ENCODE data around the gene PDE4C. TPM values are rescaled to one million over a fixed set of nuclear protein-coding genes. Genes with fewer than 3 reads are reported as not detected.

The PDE4C gene
- total and polyA plus RNA-seq, 9 of the 15 experiments (the other 6 are each of a cell fraction or from before 2014, with no cell fraction given), result 0.04 to 0.91 (median 0.20) TPM; not detected in 1

DNA sequence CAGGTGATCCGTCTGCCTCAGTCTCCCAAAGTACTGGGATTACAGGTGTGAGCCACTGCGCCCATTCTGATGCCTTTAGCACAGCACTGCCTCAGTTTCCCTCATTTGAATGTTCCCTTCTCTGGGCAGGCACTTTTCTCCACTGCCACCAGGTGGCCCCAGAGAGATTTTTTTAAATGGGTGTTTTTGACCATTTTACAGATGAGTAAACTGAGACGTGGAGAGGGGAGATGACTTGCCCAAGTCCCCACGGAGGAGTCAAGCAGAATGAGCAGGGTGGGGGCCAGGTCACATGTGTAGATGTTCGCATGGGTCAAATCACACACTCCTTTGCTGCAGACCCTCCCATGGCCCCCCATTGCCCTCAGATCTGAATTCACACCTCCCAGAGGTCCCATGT is 3.2 kb upstream of the PDE4C start:
- no peaks in the 10 kb centered on the region for H3K79me2 ChIP-seq (ENCODE audit: control insufficient read depth, insufficient read depth, low read length)
- H2AFZ ChIP-seq (ENCODE audit: low read depth, low read length), result no peak overlapping the region
- no peak for FAIRE-seq
- peaks cover 5% of the 10 kb centered on the region; the same call in 1 of the 2 replicates for H4K20me1 ChIP-seq (replicated peaks; ENCODE audit: control insufficient read depth, insufficient read depth, low read length)
- H3K27ac ChIP-seq (ENCODE audit: extremely low read depth, low read depth, low read length), result no peak overlapping the region
- no peak for ATAC-seq
- ChIA-PET CTCF (ENCODE audit: low intra/inter-chr PET ratio) (no interaction called here), POLR2A (no interaction called here)
- H3K9ac ChIP-seq (ENCODE audit: insufficient read depth in 1 of 2, low read depth in 2 of 2, low read length in 2 of 2), result no peak overlapping the region
- no peak for DNase-seq (ENCODE audit: extremely low read depth in 1 of 4, low spot score in 3 of 4)
- no peaks in the 10 kb centered on the region for H3K36me3 ChIP-seq (ENCODE audit: control insufficient read depth, insufficient read depth, low read length)
- no TSS peak for BruUV-seq (replicated peaks)
- 0% methylated on average over 5 of the region's 5 CpGs for WGBS (ENCODE audit: insufficient coverage, low coverage, missing lambda C conversion rate)
- in situ Hi-C loops (cut with MboI) (no loop called here), intact Hi-C loops (cut with micrococcal nuclease) (no loop called here)
- no peaks in the 10 kb centered on the region; a peak in 1 of 5 replicates for H3K27me3 ChIP-seq (ENCODE audit: control insufficient read depth in 2 of 2, insufficient read depth in 2 of 2, low read length in 2 of 2)
- H3K9me1 ChIP-seq (ENCODE audit: control insufficient read depth, insufficient read depth, low read length), result peaks cover 6% of the 10 kb centered on the region
- no peaks in the 10 kb centered on the region for H3K9me3 ChIP-seq (replicated peaks; ENCODE audit: control insufficient read depth, insufficient read depth, low read depth, low read length)
- H3K4me1 ChIP-seq (replicated peaks in 1 of 2; ENCODE audit: control insufficient read depth in 2 of 2, insufficient read depth in 2 of 2, low read length in 2 of 2), result peaks cover 23 to 48% of the 10 kb centered on the region in 2 experiments; a peak in 4 of 5 replicates
- H3K4me2 ChIP-seq (ENCODE audit: insufficient read depth, low read length), result no peak overlapping the region
- no peak overlapping the region for H3K4me3 ChIP-seq
- TF ChIP-seq RBM25 (IDR thresholded peaks at IDR 0.05; ENCODE audit: low read depth, low read length, severe bottlenecking), result peak; percentile 99
- TF ChIP-seq ADNP (tag; IDR thresholded peaks at IDR 0.05), result peak; percentile 70; the same call in 1 of the 2 replicates
- TF ChIP-seq NFIC (IDR thresholded peaks at IDR 0.05), result 0 out of 2 replicates have a peak, but pooled peaks have one; percentile 8
- TF ChIP-seq, protein P1, sequence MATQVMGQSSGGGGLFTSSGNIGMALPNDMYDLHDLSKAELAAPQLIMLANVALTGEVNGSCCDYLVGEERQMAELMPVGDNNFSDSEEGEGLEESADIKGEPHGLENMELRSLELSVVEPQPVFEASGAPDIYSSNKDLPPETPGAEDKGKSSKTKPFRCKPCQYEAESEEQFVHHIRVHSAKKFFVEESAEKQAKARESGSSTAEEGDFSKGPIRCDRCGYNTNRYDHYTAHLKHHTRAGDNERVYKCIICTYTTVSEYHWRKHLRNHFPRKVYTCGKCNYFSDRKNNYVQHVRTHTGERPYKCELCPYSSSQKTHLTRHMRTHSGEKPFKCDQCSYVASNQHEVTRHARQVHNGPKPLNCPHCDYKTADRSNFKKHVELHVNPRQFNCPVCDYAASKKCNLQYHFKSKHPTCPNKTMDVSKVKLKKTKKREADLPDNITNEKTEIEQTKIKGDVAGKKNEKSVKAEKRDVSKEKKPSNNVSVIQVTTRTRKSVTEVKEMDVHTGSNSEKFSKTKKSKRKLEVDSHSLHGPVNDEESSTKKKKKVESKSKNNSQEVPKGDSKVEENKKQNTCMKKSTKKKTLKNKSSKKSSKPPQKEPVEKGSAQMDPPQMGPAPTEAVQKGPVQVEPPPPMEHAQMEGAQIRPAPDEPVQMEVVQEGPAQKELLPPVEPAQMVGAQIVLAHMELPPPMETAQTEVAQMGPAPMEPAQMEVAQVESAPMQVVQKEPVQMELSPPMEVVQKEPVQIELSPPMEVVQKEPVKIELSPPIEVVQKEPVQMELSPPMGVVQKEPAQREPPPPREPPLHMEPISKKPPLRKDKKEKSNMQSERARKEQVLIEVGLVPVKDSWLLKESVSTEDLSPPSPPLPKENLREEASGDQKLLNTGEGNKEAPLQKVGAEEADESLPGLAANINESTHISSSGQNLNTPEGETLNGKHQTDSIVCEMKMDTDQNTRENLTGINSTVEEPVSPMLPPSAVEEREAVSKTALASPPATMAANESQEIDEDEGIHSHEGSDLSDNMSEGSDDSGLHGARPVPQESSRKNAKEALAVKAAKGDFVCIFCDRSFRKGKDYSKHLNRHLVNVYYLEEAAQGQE (IDR thresholded peaks at IDR 0.05; ENCODE audit: borderline replicate concordance), result peak; percentile 39
- TF ChIP-seq, protein P1 (CRISPR knock-in tag; IDR thresholded peaks at IDR 0.05; ENCODE audit: low read depth), result no peak
- no peak for TF ChIP-seq ZSCAN32 (CRISPR knock-in tag; IDR thresholded peaks at IDR 0.05)
- peak; percentile 50 to 86; a peak in 2 of 4 replicates for TF ChIP-seq RCOR1 (IDR thresholded peaks at IDR 0.05; ENCODE audit: borderline replicate concordance in 1 of 2, low read depth in 2 of 2, low read length in 2 of 2)
- peak; percentile 91 for TF ChIP-seq SMARCA5 (IDR thresholded peaks at IDR 0.05)
- TF ChIP-seq KDM1A (IDR thresholded peaks at IDR 0.05), result peak; percentile 82 to 92
- TF ChIP-seq L3MBTL2 (IDR thresholded peaks at IDR 0.05), result no peak
- no peak for TF ChIP-seq ZNF830 (CRISPR knock-in tag; IDR thresholded peaks at IDR 0.05)
- peak; percentile 98 for TF ChIP-seq BCOR (IDR thresholded peaks at IDR 0.05)
- TF ChIP-seq, protein P2, sequence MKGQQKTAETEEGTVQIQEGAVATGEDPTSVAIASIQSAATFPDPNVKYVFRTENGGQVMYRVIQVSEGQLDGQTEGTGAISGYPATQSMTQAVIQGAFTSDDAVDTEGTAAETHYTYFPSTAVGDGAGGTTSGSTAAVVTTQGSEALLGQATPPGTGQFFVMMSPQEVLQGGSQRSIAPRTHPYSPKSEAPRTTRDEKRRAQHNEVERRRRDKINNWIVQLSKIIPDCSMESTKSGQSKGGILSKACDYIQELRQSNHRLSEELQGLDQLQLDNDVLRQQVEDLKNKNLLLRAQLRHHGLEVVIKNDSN (CRISPR knock-in tag; IDR thresholded peaks at IDR 0.05), result no peak
- no peak for TF ChIP-seq MCM3 (IDR thresholded peaks at IDR 0.05)
- no peak for TF ChIP-seq DDX20 (tag; IDR thresholded peaks at IDR 0.05; ENCODE audit: low read depth)
- no peak for TF ChIP-seq ZEB2 (IDR thresholded peaks at IDR 0.05)
- TF ChIP-seq ZNF311 (CRISPR knock-in tag; IDR thresholded peaks at IDR 0.05), result no peak
- no peak for TF ChIP-seq NELFE (IDR thresholded peaks at IDR 0.05; ENCODE audit: insufficient read depth, insufficient read length)
- no peak for TF ChIP-seq KAT2B (IDR thresholded peaks at IDR 0.05; ENCODE audit: low read depth, low read length)
